Upper lobe of left lung (tissue), 4 donors: ENCODE results near the gene CHP2.

Experiments used
- CTCF ChIP-seq, 6 experiments: fragments of 450-650 bp in 4 of 6; fragments of 200-600 bp in 2 of 6; sonication (generic) in 2 of 6; IDR thresholded peaks; one replicate each; pipeline ENCODE4 v1.5.1; 2016 to 2019; ENCODE audit warnings: antibody characterized with exemption in 6 of 6
- EP300 ChIP-seq, 4 donors: sonication (generic); formaldehyde crosslinking; IDR thresholded peaks; one replicate each; pipeline ENCODE4 v1.5.1; 2017; ENCODE audit warnings: antibody characterized with exemption in 4 of 4, control low read depth in 2 of 4
- POLR2A ChIP-seq, 4 donors: fragments of 450-650 bp; IDR thresholded peaks; one replicate each; pipeline ENCODE4 v1.5.1; 2016 to 2017; ENCODE audit warnings: antibody characterized with exemption in 4 of 4, mild to moderate bottlenecking in 2 of 4
- POLR2AphosphoS5 ChIP-seq, 2 donors: sonication (generic); formaldehyde crosslinking; IDR thresholded peaks; one replicate each; pipeline ENCODE4 v1.5.1; 2017; ENCODE audit warnings: antibody characterized with exemption in 2 of 2

GRCh38 chr16:23712976-23713375, 41.9 kb upstream of the CHP2 start, which contains the start of gene ERN2:
- TF ChIP-seq CTCF (IDR thresholded peaks at IDR 0.05) (no peak), POLR2A (IDR thresholded peaks at IDR 0.05) (no peak), POLR2AphosphoS5 (IDR thresholded peaks at IDR 0.05) (no peak), EP300 (IDR thresholded peaks at IDR 0.05) (no peak)
